ENCODE measurements around the gene ALG1.

- TF ChIP-seq POLR2AphosphoS5 (IDR thresholded peaks at IDR 0.05; ENCODE audit: borderline replicate concordance, low read depth, low read length) (no peak), EZH2 (IDR thresholded peaks at IDR 0.05) (no peak), FOXP2 (optimal IDR thresholded peaks at IDR 0.05; ENCODE audit: control extremely low read depth, extremely low read length, insufficient read depth) (no peak)
Observed at GRCh38 chr16:5031601-5032000, 40.0 kb upstream of the ALG1 start.

Data from SK-N-MC (cell line).